GM21528 (cell line): ENCODE measurements around the gene SMC5.
A peak's percentile ranks its signal among the peaks of the same experiment; 100 is the strongest.
"Not testable (repeated sequence)": the region's sequence is repeated elsewhere in the genome, so short reads cannot be mapped to it uniquely, and the experiment has no call there.

Experiments
- ATAC-seq: cut with Tn5 transposase; IDR thresholded peaks from one replicate; pipeline ENCODE4 v1.9.1; 2021; ENCODE audit warnings: mild to moderate bottlenecking, moderate library complexity; ENCODE audit not compliant: unreplicated experiment, low FRiP score

Gene SMC5

DNA sequence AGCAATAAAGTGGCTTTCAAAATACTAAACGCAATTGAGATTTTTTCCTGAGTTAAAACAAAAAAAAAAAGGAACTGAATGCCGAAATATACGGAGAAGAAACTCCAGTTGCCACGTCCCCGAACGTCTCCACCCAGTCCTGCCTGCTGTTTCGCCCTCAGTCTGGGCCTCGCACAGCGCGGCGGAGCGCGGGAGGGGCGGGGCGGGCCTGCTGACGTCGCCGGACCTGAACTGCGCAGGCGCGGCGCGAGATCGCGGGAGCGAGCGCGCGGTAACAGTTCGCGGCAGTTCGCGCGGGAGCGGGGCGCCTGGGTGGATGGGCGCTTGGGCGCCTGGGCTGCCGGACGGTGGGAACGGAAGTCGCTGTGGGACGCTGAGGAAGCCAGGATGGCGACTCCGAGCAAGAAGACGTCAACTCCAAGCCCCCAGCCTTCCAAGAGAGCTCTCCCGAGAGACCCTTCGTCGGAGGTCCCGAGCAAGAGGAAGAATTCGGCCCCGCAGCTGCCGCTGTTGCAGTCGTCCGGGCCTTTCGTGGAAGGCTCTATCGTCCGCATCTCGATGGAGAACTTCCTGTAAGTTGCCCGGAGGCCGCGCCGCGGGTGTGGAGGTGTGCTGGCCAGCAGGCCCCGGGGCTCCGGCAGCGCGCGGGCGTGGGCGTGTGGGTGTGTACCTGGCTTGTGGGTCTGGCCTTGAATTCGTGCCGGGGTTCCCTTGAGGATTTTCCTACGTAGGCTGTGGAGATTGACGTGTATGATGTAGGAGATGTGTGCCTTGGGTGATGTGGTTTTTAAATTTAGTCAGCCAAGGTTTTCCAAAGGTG is at the start of gene SMC5:
Gene SMC5, plus strand, starts transcription at position 287 of the 820 bp plus-strand sequence. Its CDS starts 101 bp downstream, at position 388.
- ATAC-seq, result peak; percentile 92

DNA sequence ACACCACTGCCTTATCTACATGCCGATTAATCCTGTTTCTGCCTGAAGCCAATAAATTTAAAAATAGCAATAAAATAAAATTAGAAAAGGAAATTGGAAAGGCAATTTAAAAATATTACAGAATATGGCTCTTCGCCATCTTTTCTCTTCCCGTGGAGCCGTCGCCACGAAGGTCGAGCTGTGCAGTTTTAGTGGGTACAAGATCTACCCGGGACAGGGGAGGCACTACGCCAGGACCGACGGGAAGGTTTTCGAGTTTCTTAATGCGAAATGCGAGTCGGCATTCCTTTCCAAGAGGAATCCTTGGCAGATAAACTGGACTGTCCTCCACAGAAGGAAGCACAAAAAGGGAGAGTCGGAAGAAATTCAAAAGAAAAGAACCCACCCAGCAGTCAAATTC is 41.7 kb upstream of the SMC5 start:
- ATAC-seq, result no peak

DNA sequence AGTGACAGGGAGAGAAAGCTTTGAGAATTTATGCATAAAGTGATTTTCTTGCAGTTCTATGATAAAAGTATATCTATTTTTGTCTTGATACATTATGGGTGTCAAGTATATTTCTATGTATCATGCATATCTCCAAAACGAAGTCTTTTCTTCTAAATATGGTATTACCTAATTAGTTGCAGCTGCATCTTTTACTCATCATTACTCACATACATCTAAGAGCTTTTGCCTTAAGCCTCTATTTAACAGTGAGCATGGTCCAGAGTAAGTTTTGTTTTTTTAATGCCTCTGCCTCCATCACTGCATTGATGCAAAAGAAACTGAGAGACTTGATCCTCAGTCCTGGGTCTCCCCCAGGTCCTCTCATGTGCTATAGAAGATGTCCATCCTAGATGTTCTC is 40.0 kb upstream of the SMC5 start:
- no peak for ATAC-seq

DNA sequence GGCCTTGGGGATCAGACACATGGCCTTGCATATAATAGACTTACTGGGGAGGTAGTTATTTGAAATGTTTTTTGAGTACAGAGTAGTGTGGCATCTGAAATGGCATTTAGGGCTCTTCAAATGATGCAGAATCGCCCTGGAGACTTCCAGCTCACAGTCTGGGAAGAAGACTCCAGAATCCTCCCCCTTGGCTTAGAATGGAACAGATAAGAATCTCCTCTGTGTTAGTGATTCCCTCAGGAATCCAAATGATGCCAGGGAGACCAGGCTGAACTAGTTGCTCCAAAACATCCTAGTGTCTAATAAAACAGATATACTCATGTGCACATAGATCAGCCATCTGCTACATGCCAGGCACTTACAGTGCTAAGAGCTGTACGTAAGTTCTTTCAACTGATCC is 38.6 kb upstream of the SMC5 start:
- no peak for ATAC-seq

DNA sequence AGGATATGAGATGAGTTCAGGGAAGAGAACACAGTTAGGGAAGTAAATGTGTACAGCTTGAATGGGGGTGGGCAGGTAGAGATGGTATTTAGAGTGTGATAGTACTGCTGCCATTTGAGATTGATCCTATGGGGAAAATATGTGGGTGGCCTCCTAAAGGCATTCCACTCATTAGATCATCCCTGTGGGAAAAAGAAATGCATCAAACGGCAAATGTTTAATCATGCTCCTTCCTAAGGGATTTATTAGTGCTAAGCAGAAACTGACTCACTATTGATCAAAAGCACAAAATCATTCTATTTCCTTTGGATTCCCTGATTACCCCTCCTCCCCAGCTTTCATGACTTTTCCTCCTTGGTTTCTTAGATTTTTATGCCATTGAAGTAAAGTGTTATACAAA is 36.4 kb upstream of the SMC5 start:
- ATAC-seq, result no peak

- ATAC-seq, result no peak
Measured at GRCh38 chr9:70228118-70228517, 30.7 kb upstream of the SMC5 start.

DNA sequence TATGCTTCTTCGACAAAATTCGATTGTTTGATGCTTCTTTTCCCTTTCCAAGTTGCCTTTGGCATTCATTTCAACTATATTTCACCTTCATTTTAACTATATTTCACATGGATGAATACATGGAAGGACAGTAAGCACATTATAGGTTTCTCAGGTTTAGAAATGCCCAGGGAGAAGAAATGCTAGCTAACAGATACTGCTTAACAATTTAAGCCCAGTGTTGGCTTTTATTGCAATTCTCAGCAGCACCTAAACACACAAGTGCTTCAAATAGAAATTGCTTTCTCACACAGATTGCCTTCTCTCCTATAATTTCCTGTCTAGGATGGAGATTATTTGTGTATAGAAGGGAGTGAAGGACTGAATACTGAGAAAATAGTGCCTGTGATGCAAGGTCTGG is 30.2 kb upstream of the SMC5 start:
- no peak for ATAC-seq

DNA sequence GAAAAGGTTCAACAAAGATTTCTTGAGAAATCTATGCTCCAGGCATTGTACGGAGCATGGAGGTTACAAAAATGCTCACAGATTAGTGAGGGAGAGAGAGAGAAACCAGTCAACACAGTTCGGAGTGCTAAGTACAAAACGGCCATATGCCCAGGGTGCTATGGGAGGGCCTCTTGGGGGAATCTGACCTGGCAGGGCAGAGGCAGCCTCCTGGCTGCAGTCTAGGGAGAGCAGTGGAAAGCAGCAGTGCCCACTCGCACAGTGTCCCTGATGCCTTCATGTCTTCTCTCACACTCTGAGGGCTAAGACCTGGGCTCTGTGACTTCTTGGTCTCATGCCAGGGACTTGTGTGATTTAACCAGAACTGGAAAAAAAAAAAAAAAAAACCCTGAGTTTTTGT is 29.8 kb upstream of the SMC5 start:
- ATAC-seq, result no peak

DNA sequence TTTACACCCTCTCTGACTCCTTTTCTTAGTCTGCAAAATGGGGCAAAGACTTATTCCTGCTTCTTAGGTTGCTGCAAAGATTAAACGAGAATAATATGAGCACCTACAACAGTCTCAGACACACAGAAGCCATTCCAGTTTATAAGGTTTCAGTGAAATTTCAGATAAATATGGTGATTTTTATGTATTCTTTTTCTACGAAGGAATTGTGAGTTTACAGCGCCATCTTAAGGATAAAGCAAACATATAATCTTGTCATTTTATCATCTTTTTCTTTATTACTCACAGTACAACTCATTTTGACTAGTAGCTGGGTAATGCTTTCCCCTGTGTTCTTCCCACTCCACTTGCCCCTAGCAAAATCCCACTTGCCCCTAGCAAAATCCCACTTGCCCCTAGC is 29.2 kb upstream of the SMC5 start:
- no peak for ATAC-seq

GRCh38 chr9:70232476-70232875 is 26.3 kb upstream of the SMC5 start:
- ATAC-seq, result no peak

GRCh38 chr9:70234208-70234607 is 24.6 kb upstream of the SMC5 start:
- ATAC-seq, result not testable (repeated sequence)

DNA sequence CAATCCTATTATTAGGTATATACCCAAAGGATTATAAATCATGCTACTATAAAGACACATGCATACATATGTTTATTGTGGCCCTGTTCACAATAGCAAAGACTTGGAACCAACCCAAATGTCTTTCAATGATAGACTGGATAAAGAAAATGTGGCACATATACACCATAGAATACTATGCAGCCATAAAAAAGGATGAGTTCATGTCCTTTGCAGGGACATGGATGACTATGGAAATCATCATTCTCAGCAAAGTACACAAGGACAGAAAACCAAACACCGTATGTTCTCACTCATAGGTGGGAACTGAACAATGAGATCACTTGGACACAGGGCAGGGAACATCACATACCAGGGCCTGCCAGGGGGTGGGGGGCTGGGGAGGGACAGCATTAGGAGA is 12.8 kb upstream of the SMC5 start:
- ATAC-seq, result not testable (repeated sequence)

GRCh38 chr9:70250221-70250620 is 8.6 kb upstream of the SMC5 start:
- ATAC-seq, result no peak

DNA sequence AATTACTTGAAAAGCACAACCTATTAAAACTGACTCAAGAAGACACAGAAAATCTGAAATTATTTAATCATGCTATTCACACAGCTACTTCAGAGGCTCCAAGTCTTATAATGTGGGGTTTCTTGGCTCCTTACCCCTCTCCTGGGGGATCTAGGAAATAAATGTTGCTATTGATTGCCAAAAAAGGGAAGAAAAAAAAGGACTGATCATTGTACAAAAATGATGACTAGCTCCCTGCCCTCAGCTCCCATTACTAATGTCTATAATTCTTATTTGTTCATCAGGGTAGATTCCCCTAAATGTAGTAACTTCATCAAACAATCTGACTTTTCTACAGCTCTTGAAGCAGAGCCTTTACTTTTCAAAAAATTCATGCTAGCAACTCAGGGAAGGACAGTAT is 3.3 kb upstream of the SMC5 start:
- no peak for ATAC-seq

DNA sequence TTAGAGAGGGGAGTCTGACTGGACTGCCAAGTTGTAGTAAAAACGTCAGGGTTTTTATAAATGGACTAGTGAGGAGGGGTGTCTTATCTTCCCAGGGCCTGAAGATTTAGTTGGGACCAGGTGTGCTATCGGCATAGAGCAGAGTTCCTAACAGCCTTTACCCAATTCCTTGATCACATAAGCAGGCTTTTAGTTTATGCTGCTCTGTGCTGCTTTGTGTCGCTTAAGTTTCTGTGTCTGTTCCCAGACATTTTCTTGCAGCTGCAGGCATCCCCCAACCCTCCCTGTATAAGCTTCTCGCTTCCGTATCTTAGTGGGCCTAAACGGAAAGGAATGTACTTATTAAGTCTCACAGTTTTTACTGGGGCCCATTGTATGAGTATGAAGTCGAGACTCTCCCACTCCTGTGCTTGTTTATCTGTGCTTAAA is 2.6 kb upstream of the SMC5 start:
- ATAC-seq, result no peak

- no peak for ATAC-seq
Measured at GRCh38 chr9:70257502-70257901, 1.3 kb upstream of the SMC5 start.

- ATAC-seq, result peak; percentile 64
Measured at GRCh38 chr9:70257991-70258691, 637 bp upstream of the SMC5 start.

DNA sequence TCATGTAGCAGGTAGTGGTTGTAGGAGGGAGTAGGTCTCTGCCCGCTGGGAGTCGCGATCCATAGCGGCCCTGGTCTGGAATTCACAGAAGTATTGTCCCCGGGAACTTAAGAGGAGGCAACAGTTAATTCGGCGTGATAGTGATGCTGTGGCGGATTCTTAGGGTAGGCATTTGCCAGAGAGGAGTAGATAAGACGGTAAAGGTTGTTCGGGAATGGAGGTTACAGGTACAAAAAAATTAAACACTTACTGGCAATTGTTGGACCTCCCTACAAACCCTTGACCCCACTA is 679 bp downstream of the SMC5 start:
- ATAC-seq, result no peak

DNA sequence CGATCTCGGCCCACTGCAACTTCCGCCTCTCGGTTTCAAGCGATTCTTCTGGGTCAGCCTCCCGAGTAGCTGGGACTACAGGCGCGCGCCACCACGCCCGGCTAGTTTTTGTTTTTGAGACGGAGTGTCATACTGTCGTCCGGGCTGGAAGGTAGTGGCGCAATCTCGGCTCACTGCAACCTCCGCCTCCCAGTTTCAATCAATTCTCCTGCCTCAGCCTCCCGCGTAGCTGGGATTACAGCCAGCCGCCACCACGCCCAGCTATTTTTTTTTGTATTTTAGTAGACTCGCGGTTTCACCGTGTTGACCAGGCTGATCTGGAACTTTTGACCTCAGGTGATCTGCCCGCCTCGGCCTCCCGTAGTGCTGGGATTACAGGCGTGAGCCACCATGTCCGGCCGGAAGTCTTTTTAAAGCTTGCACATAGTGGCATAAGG is 1.2 kb downstream of the SMC5 start:
- ATAC-seq, result no peak

DNA sequence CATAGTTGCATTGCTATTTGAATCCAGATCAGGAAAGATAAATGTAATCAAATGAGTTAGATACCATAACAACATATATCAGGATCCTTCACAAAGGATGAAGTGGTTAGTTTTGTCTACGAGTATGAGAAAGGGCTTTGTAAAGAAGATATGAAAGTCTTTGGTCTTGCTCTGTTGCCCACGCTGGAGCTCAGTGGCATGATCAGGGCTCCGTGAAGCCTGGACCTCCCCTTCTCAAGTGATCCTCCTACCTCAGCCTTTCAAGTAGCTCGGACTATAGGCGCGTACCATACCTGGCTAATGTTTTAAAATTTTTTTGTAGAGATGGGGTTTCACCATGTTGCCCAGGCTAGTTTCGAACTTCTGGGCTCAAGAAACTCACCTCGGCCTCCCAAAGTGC is 1.8 kb downstream of the SMC5 start:
- ATAC-seq, result no peak

GRCh38 chr9:70261131-70261870 is 2.5 kb downstream of the SMC5 start:
- ATAC-seq, result no peak
